PC-3 (cell line): ENCODE data around the gene LRRC3C. TPM values are rescaled to one million over a fixed set of nuclear protein-coding genes. Genes with fewer than 3 reads are reported as not detected.
A peak's percentile ranks its signal among the peaks of the same experiment; 100 is the strongest.

Experiments
- ATAC-seq: fragments of 200-7000 bp; cut with Tn5 transposase; 2 replicates; pipeline ENCODE4 v1.9.1; 2020; ENCODE audit warnings: mild to moderate bottlenecking, moderate library complexity
- BruUV-seq: library from RNA; stranded (reverse); fragments of 400-500 nt; replicated peaks from 2 replicates; lab custom pipeline; 2021; lab: Mats Ljungman, UMichigan
- CTCF ChIA-PET: fragments of 300-600 bp; sonication (Branson Sonifier 250); formaldehyde crosslinking; loops from one replicate; lab custom pipeline; 2022; ENCODE audit warnings: antibody characterized with exemption; lab: Charles Lee
- POLR2A ChIA-PET: fragments of 300-600 bp; sonication (Branson Sonifier 250); formaldehyde crosslinking; loops from one replicate; lab custom pipeline; 2022; ENCODE audit warnings: antibody characterized with exemption; ENCODE audit not compliant: unreplicated experiment; lab: Charles Lee
- DNase-seq: peaks from one replicate; pipeline ENCODE4 v3.0.0-alpha.2; 2015
- H2AFZ ChIP-seq: fragments of 300-600 bp; sonication (generic); 2 replicates; pipeline ENCODE4 v1.6.0; 2016; ENCODE audit warnings: antibody characterized with exemption, low read length
- H3F3A ChIP-seq: fragments of 300-600 bp; sonication (generic); one replicate; pipeline ENCODE4 v1.6.0; 2017; ENCODE audit warnings: antibody characterized with exemption, low read length, control low read depth, mild to moderate bottlenecking; ENCODE audit not compliant: unreplicated experiment
- H3K27ac ChIP-seq: fragments of 300-600 bp; sonication (generic); 2 replicates; pipeline ENCODE4 v1.5.1; 2016; ENCODE audit warnings: mild to moderate bottlenecking, low read length
- H3K27me3 ChIP-seq: fragments of 300-600 bp; sonication (generic); 2 replicates; pipeline ENCODE4 v1.6.1; 2016; ENCODE audit warnings: low read length, mixed read lengths
- H3K36me3 ChIP-seq: fragments of 300-600 bp; sonication (generic); 2 replicates; pipeline ENCODE4 v1.6.1; 2016; ENCODE audit warnings: low read depth, mixed run types, low read length, mixed read lengths
- H3K4me1 ChIP-seq: fragments of 300-600 bp; sonication (generic); 2 replicates; pipeline ENCODE4 v1.5.1; 2016; ENCODE audit warnings: low read length; ENCODE audit not compliant: insufficient read depth
- H3K4me2 ChIP-seq: fragments of 300-600 bp; sonication (generic); 2 replicates; pipeline ENCODE4 v1.6.0; 2016; ENCODE audit warnings: low read length
- H3K4me3 ChIP-seq: fragments of 300-600 bp; sonication (generic); 2 replicates; pipeline ENCODE4 v1.5.1; 2016; ENCODE audit warnings: mild to moderate bottlenecking, low read length, mixed read lengths
- H3K79me2 ChIP-seq: fragments of 300-600 bp; sonication (generic); 2 replicates; pipeline ENCODE4 v1.6.1; 2017; ENCODE audit warnings: low read length, mixed read lengths
- H3K9ac ChIP-seq: fragments of 300-600 bp; sonication (generic); 2 replicates; pipeline ENCODE4 v1.6.0; 2016; ENCODE audit warnings: mild to moderate bottlenecking, low read length
- H3K9me2 ChIP-seq: fragments of 300-600 bp; sonication (generic); replicated peaks from 2 replicates; pipeline ENCODE4 v1.6.1; 2016; ENCODE audit warnings: mixed run types, low read length, mixed read lengths
- H3K9me3 ChIP-seq: fragments of 300-600 bp; sonication (generic); 2 replicates; pipeline ENCODE4 v1.6.1; 2016; ENCODE audit warnings: low read length, mixed read lengths
- H4K20me1 ChIP-seq: fragments of 300-600 bp; sonication (generic); 2 replicates; pipeline ENCODE4 v1.6.1; 2016; ENCODE audit warnings: low read length, mixed read lengths
- CTCF ChIP-seq: fragments of 300-600 bp; sonication (generic); conservative IDR thresholded peaks from 2 replicates; pipeline ENCODE4 v1.5.1; 2017; ENCODE audit warnings: antibody characterized with exemption, low read depth, mild to moderate bottlenecking, low read length
- EZH2 ChIP-seq: fragments of 300-600 bp; sonication (generic); IDR thresholded peaks from one replicate; pipeline ENCODE4 v1.6.1; 2017; ENCODE audit warnings: antibody characterized with exemption, mild to moderate bottlenecking, low read length; ENCODE audit not compliant: unreplicated experiment
- EZH2phosphoT487 ChIP-seq: fragments of 300-600 bp; sonication (generic); IDR thresholded peaks from 2 replicates; pipeline ENCODE4 v1.6.1; 2018; ENCODE audit warnings: mild to moderate bottlenecking, antibody characterized with exemption, low read length, borderline replicate concordance
- intact Hi-C: fragments of 100-400 bp; cut with micrococcal nuclease; formaldehyde crosslinking; loops from 2 replicates; pipeline ENCODE4 v1.9.0; 2023
- total RNA-seq: library from RNA; depleted of rRNA; stranded (reverse); fragments of >200 nt; gene quantifications from 2 replicates; pipeline ENCODE4 v1.2.3, GENCODE V29; 2014

LRRC3C gene
- total RNA-seq, 1 experiment from 2014 or later, result not detected

- DNase-seq (no peak), ATAC-seq (no peak)
- H4K20me1 ChIP-seq, result no peaks in the 10 kb centered on the region
- peaks cover 4% of the 10 kb centered on the region for H3F3A ChIP-seq
- no peak overlapping the region for H3K27ac ChIP-seq
- H3K27me3 ChIP-seq, result no peaks in the 10 kb centered on the region
- peaks cover 25% of the 10 kb centered on the region for H3K79me2 ChIP-seq
- no peak overlapping the region for H2AFZ ChIP-seq
- peaks cover 43% of the 10 kb centered on the region for H3K4me1 ChIP-seq
- ChIA-PET CTCF (no interaction called here), POLR2A (no interaction called here)
- H3K36me3 ChIP-seq, result no peaks in the 10 kb centered on the region; the same call in 1 of the 2 replicates
- no peaks in the 10 kb centered on the region for H3K9me3 ChIP-seq
- no TSS peak for BruUV-seq
- no peaks in the 10 kb centered on the region for H3K9me2 ChIP-seq
- no peak overlapping the region for H3K9ac ChIP-seq
- H3K4me3 ChIP-seq, result no peak overlapping the region
- TF ChIP-seq EZH2phosphoT487 (no peak), CTCF (no peak), EZH2 (no peak)
- intact Hi-C loops, result loop anchor here (2.0 kb wide), 1 partner anchor 33 kb away; no protein-coding TSS in a partner anchor
- H3K4me2 ChIP-seq, result no peak overlapping the region; the same call in 1 of the 2 replicates
These were observed 2.0 kb upstream of the LRRC3C start for GRCh38 chr17:39925282-39926134.

- H3K36me3 ChIP-seq, result no peaks in the 10 kb centered on the region; the same call in 1 of the 2 replicates
- DNase-seq (no peak), ATAC-seq (no peak)
- no TSS peak for BruUV-seq
- H3K9ac ChIP-seq, result no peak overlapping the region
- no peak for TF ChIP-seq EZH2
- no peak for TF ChIP-seq CTCF
- TF ChIP-seq EZH2phosphoT487, result no peak
- H4K20me1 ChIP-seq, result no peaks in the 10 kb centered on the region
- POLR2A ChIA-PET, result no interaction called here
- H3F3A ChIP-seq, result peaks cover 4% of the 10 kb centered on the region
- peak overlapping the region; percentile 97 for H3K4me2 ChIP-seq
- no peak overlapping the region for H3K27ac ChIP-seq
- peaks cover 43% of the 10 kb centered on the region for H3K4me1 ChIP-seq
- H3K79me2 ChIP-seq, result peaks cover 25% of the 10 kb centered on the region
- no peaks in the 10 kb centered on the region for H3K9me2 ChIP-seq
- H3K4me3 ChIP-seq, result peak overlapping the region; percentile 93
- H2AFZ ChIP-seq, result no peak overlapping the region
- H3K9me3 ChIP-seq, result no peaks in the 10 kb centered on the region
- intact Hi-C loops, result loop anchor here (2.0 kb wide), 1 partner anchor 33 kb away; no protein-coding TSS in a partner anchor
- no peaks in the 10 kb centered on the region for H3K27me3 ChIP-seq
- CTCF ChIA-PET, result no interaction called here
These were observed 1.4 kb upstream of the LRRC3C start for GRCh38 chr17:39926135-39926587.
